Measurements from ENCODE around the gene TRIM49.
"Not testable (repeated sequence)": the region's sequence is repeated elsewhere in the genome, so short reads cannot be mapped to it uniquely, and the experiment has no call there.

TRIM49 gene, protein sequence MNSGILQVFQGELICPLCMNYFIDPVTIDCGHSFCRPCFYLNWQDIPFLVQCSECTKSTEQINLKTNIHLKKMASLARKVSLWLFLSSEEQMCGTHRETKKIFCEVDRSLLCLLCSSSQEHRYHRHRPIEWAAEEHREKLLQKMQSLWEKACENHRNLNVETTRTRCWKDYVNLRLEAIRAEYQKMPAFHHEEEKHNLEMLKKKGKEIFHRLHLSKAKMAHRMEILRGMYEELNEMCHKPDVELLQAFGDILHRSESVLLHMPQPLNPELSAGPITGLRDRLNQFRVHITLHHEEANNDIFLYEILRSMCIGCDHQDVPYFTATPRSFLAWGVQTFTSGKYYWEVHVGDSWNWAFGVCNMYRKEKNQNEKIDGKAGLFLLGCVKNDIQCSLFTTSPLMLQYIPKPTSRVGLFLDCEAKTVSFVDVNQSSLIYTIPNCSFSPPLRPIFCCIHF

DNA sequence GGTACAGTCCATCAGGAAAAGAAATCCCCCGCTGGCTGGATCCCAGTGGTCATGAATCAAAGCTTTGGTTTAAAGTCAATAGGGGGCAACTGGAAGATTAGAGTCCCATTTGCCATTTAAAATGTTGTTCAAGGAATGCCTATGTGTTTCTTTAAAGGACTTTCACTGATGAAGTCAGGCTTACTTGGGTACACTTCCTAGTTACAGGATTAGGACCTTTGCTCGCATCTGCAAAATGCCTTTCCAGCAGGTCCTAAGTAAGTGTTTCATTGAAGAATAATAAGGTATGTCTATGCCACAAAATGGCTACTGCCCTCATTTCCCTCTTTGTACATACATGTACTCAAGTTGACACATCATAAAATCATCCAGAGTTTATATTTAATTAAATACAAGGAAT, at the start of gene TRIM49:
Gene TRIM49, minus strand, starts transcription at position 101 of the 400 bp plus-strand sequence. CDS start 4,106 bp downstream, outside the sequence.
- DNase-seq = not testable (repeated sequence)

DNA sequence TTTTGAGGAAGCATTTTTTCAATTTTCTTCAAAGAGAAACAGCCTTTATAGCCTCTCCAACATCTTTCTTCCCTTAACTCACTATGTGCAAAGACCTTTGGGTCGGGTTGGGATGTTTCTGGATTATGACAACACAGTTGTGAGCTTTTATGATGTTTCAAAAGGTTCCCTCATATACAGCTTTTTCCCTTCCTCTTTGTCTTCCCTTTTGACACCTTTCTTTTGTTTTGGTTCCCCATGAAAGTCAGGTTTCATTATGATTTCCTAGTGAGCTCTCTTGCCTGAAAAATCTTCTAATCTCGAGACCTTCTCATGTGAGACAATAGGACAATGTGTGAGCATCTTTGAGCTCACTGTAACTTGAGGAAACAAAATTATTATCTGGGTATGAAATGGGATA, 18.3 kb upstream of the TRIM49 start:
- not testable (repeated sequence) for DNase-seq

DNA sequence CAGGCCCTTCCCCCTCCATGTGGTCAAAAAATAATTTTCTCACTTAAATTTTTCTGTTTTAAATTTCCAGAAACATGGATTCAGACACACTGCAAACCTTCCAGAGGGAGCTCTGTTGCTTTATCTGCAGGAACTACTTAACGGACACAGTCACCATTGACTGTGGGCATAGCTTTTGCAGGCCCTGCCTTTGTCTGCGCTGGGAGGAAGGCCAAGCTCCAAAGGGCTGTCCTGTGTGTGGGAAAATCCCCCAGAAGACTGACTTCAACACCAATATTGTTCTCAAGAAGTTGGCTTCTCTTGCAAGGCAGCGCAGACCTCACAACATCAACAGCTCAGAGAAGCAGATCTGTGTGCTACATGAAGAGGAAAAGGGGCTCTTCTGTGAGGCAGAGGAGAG, 11.6 kb upstream of the TRIM49 start:
- DNase-seq = not testable (repeated sequence)

DNA sequence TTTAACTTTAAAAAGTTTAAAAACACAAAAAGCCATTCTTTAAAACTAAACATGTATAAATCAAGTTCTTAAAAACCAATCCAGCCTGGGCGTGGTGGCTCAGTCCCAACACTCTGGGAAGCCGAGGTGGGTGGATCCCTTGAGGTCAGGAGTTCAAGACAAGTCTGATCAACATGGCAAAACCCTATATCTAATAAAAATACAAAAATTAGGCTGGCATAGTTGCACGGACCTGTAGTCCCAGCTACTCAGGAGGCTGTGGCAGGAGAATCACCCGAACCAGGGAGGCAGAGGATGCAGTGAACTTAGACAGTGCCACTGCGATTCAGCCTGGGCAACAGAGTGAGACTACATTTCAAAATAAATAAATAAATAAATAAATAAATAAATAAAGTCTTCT, 5.2 kb upstream of the TRIM49 start:
- not testable (repeated sequence) for DNase-seq

DNA sequence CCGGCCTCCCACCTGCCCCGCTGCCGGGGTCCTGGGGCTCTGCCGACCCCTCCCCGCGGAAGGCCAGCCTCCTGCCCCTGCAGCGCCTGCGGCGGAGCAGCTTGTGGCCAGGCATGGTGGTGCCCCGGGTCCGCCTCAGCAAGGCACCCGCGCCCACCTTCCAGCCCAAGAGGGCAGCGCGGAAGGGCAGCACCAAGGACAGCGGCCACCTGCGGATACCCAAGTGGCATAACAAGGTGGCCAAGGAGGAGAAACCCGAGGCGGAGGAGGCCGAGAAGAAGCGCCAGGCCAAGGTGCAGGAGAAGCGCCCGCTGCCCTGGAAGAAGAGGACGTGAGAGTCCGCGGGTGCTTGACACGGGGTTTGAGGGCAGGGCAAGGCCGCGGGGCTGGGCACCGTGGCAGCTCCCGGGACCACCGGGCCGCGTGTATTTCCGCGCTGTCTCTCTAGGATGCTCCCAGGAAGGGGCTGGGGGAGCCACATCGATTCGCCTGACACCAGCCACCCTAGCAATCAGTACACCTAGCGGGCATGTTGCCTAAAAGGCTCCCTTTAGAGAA, 20.8 kb downstream of the TRIM49 start:
- not testable (repeated sequence) for DNase-seq

DNA sequence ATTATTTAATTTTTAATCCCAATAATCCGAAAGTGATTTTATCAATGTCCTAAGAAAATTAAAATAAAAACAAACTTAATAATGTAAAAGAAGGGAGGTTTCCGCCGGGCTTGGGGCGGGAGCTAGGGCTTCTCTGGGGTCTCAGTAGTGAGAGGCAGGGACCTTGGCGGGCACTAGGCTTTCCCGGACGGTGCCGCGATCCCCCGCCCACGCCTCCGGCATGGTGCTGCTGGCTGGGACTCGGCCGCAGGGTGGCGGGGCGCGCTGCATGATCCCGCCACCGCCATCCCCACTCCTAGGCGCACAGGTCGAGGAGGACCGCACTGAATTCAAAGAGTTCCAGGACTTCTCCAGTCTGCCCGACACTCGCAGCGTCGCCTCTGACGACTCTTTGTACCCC, 22.6 kb downstream of the TRIM49 start:
- DNase-seq = not testable (repeated sequence)

DNA sequence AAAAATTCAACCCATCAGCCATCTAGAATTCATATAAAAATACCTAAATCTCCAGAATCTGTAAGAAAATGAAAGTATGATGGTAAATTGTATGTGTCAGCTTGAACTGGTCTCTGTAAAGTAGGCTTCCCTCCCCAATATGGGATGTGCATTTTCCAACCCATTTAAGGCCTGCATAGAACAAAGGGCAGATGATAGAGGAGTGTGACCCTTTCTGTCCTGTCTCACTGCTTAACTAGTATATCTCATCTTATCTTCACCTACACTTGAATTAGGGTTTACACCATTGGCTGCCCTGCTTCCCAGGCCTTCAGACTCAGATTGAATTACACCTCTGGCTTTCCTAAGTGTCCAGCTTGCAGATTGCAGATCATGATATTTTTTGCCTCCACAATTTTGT, 57.6 kb downstream of the TRIM49 start:
- DNase-seq = not testable (repeated sequence)
